Measurements from ENCODE around the gene GRB10.

DNA sequence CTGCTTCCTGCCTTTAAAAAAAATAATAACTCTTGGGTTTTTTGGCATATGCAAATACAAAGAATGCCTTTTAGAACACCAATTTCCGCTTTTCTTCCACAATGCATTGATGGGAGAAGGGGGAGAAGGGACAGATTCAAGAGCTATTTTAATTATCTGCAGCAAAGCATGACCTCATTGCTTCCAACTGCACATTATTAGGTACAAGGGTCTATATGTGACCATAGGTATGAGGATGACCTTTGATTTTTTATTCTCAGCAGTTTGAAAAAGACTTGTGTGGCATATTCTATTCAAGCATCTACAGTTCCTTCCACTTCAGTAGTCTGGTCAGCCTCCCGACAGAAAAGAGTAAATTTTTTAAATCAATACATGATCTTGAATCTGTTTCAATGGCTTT, 39.7 kb downstream of the GRB10 start:
- TF ChIP-seq, protein P1, sequence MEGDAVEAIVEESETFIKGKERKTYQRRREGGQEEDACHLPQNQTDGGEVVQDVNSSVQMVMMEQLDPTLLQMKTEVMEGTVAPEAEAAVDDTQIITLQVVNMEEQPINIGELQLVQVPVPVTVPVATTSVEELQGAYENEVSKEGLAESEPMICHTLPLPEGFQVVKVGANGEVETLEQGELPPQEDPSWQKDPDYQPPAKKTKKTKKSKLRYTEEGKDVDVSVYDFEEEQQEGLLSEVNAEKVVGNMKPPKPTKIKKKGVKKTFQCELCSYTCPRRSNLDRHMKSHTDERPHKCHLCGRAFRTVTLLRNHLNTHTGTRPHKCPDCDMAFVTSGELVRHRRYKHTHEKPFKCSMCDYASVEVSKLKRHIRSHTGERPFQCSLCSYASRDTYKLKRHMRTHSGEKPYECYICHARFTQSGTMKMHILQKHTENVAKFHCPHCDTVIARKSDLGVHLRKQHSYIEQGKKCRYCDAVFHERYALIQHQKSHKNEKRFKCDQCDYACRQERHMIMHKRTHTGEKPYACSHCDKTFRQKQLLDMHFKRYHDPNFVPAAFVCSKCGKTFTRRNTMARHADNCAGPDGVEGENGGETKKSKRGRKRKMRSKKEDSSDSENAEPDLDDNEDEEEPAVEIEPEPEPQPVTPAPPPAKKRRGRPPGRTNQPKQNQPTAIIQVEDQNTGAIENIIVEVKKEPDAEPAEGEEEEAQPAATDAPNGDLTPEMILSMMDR (IDR thresholded peaks at IDR 0.05), result no peak
- no peak for TF ChIP-seq POLR2A (IDR thresholded peaks at IDR 0.05)
